ENCODE measurements around the gene CCDC7. TPM values are rescaled to one million over a fixed set of nuclear protein-coding genes. Genes with fewer than 3 reads are reported as not detected.

Gene CCDC7
- total and polyA plus RNA-seq, 10 of the 15 experiments (the other 5 are each of a cell fraction or from before 2014, with no cell fraction given) = 1.8 to 5.6 (median 3.4) TPM

DNA sequence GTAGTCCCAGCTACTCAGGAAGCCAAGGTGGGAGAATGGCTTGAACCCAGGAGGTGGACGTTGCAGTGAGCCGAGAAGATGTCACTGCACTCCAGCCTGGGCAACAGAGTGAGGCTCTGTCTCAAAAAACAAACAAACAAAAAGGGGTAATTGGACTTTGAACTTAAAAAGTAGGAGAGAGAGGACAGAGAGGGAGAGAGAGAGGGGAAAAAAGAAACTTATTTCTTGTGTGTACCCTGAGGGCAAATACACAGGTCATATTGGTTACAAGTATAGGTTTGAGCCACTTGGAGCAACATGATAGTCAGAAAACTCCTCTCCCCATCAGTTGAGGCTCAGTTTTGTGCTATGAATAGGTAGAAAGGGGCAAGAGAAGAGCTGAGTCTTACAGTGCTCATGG, 42.8 kb upstream of the CCDC7 start (continued):
- TF ChIP-seq MEF2A (IDR thresholded peaks at IDR 0.05; ENCODE audit: insufficient read depth, low read depth, low read length) (no peak), LARP7 (IDR thresholded peaks at IDR 0.05) (no peak), RAD51 (IDR thresholded peaks at IDR 0.05) (no peak)
- TF ChIP-seq, protein P1, sequence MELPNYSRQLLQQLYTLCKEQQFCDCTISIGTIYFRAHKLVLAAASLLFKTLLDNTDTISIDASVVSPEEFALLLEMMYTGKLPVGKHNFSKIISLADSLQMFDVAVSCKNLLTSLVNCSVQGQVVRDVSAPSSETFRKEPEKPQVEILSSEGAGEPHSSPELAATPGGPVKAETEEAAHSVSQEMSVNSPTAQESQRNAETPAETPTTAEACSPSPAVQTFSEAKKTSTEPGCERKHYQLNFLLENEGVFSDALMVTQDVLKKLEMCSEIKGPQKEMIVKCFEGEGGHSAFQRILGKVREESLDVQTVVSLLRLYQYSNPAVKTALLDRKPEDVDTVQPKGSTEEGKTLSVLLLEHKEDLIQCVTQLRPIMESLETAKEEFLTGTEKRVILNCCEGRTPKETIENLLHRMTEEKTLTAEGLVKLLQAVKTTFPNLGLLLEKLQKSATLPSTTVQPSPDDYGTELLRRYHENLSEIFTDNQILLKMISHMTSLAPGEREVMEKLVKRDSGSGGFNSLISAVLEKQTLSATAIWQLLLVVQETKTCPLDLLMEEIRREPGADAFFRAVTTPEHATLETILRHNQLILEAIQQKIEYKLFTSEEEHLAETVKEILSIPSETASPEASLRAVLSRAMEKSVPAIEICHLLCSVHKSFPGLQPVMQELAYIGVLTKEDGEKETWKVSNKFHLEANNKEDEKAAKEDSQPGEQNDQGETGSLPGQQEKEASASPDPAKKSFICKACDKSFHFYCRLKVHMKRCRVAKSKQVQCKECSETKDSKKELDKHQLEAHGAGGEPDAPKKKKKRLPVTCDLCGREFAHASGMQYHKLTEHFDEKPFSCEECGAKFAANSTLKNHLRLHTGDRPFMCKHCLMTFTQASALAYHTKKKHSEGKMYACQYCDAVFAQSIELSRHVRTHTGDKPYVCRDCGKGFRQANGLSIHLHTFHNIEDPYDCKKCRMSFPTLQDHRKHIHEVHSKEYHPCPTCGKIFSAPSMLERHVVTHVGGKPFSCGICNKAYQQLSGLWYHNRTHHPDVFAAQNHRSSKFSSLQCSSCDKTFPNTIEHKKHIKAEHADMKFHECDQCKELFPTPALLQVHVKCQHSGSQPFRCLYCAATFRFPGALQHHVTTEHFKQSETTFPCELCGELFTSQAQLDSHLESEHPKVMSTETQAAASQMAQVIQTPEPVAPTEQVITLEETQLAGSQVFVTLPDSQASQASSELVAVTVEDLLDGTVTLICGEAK (IDR thresholded peaks at IDR 0.05; ENCODE audit: borderline replicate concordance) = no peak

DNA sequence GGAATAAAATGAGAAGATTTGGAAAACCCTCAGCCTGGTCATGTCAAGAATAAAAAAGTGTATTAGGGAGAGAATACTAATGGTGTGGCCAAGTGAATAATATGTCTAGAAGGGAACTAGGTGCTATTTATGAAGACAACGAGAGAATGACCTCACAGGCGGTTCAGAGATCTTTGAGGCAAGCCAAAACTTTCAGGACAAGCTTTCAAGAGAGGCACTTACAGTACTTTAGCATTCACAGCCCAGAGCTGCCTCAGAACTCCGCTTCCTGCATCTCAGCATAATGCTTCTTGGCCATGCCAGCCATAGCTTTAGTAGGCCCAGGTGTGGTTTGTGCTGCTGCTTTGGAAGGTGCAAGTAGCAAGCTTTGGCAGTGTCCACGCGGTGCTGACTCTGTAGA, 37.2 kb upstream of the CCDC7 start:
- no peak overlapping the region for H3K27ac ChIP-seq (ENCODE audit: control insufficient read depth, insufficient read depth)
- intact Hi-C loops (cut with micrococcal nuclease; ENCODE audit: unreplicated experiment) = no loop called here
- 53% methylated on average over 5 of the region's 5 CpGs for WGBS (ENCODE audit: insufficient coverage, insufficient replicate concordance, low lambda C conversion rate, missing lambda C conversion rate)
- FAIRE-seq (no peak), DNase-seq (ENCODE audit: low read depth, low spot score) (no peak), ATAC-seq (no peak)
- ChIA-PET CTCF (no interaction called here), RAD21 (ENCODE audit: unreplicated experiment) (no interaction called here), POLR2A (no interaction called here), SMC1A (ENCODE audit: uncharacterized antibody, unreplicated experiment) (no interaction called here)
- H3K4me2 ChIP-seq (ENCODE audit: control insufficient read depth, insufficient read depth) = no peak overlapping the region
- no peak for TF ChIP-seq EP300 (IDR thresholded peaks at IDR 0.05; ENCODE audit: borderline replicate concordance in 1 of 2, control insufficient read depth in 1 of 2, low read depth in 2 of 2, low read length in 2 of 2)
- no peak for TF ChIP-seq RAD51 (IDR thresholded peaks at IDR 0.05)
- TF ChIP-seq STAT3 (IDR thresholded peaks at IDR 0.05; ENCODE audit: low read depth, low read length) = no peak
- H3K9ac ChIP-seq (ENCODE audit: control insufficient read depth, insufficient read depth, low read length) = no peak overlapping the region
- no peak overlapping the region for H2AFZ ChIP-seq (ENCODE audit: control insufficient read depth, low read depth, low read length)
- no peak overlapping the region for H3K4me3 ChIP-seq
- no peaks in the 10 kb centered on the region for H4K20me1 ChIP-seq (ENCODE audit: control insufficient read depth, insufficient read depth)
- H3K4me1 ChIP-seq (ENCODE audit: control insufficient read depth, insufficient read depth, low read length) = no peaks in the 10 kb centered on the region
- H3K36me3 ChIP-seq (ENCODE audit: control insufficient read depth in 2 of 2, insufficient read depth in 2 of 2, low read length in 1 of 2) = no peaks in the 10 kb centered on the region
- H3K27me3 ChIP-seq (replicated peaks in 1 of 2; ENCODE audit: control insufficient read depth in 2 of 2, insufficient read depth in 2 of 2, low read length in 1 of 2) = no peaks in the 10 kb centered on the region
- in situ Hi-C loops (cut with MboI) = no loop called here
- no peaks in the 10 kb centered on the region for H3K9me3 ChIP-seq (replicated peaks; ENCODE audit: control insufficient read depth, insufficient read depth, low read length)
- no TSS peak for BruUV-seq (replicated peaks)
- H3K79me2 ChIP-seq (ENCODE audit: control insufficient read depth, insufficient read depth, low read length) = no peaks in the 10 kb centered on the region
